ENCODE results near the gene CPA1.
"Not testable (repeated sequence)": the region's sequence is repeated elsewhere in the genome, so short reads cannot be mapped to it uniquely, and the experiment has no call there.

CPA1 gene

DNA sequence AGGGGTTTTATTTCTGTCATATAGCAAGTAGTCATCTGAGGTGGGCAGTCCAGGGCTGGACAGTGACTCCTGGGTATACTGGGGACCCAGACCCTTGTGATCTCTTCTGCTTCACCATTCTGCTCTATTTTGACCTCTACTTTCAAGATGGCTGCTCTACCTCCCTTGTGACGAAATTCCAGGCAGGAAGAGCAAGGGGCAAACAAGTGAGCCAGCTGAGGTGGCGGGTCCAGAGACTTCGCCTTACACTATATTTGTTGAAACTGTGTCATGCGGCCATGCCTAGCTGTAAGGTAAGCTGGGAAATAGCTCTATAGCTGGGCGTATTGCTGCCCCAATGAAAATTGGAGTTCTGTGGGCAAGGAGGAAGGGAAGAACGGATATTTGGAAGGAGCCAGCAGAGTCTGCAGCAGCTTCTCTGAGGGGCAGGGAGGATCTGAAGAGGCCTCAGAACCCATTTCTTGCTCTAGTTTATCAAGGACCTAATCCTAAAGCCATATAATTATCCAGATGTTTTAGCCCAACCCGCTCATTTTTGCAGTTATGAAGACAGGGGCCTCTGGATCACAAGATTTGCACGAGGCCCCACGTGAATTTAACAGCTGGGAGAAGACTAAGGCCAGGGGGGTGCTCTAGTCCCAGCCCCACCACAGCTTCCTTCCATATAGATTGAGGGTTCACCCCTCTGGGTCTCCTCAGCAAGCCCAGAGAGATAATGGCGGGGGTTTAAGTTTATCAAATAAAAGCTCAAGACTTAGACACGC, 7.7 kb upstream of the CPA1 start:
- H3K27me3 Mint-ChIP-seq (ENCODE audit: low read depth): no peaks in the 10 kb centered on the region
- H3K4me1 Mint-ChIP-seq: peaks cover 76% of the 10 kb centered on the region
- peaks cover 19% of the 10 kb centered on the region for H3K9me3 Mint-ChIP-seq
- TF ChIP-seq, protein P1, sequence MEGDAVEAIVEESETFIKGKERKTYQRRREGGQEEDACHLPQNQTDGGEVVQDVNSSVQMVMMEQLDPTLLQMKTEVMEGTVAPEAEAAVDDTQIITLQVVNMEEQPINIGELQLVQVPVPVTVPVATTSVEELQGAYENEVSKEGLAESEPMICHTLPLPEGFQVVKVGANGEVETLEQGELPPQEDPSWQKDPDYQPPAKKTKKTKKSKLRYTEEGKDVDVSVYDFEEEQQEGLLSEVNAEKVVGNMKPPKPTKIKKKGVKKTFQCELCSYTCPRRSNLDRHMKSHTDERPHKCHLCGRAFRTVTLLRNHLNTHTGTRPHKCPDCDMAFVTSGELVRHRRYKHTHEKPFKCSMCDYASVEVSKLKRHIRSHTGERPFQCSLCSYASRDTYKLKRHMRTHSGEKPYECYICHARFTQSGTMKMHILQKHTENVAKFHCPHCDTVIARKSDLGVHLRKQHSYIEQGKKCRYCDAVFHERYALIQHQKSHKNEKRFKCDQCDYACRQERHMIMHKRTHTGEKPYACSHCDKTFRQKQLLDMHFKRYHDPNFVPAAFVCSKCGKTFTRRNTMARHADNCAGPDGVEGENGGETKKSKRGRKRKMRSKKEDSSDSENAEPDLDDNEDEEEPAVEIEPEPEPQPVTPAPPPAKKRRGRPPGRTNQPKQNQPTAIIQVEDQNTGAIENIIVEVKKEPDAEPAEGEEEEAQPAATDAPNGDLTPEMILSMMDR (IDR thresholded peaks at IDR 0.05; ENCODE audit: unreplicated experiment in 3 of 3): no peak
- peaks cover 13% of the 10 kb centered on the region for H3K36me3 Mint-ChIP-seq (ENCODE audit: low read depth)
- H3K27ac Mint-ChIP-seq: peak overlapping the region; percentile 99 to 100 (median 100)
- H3K4me3 Mint-ChIP-seq: peak overlapping the region in 2 of 3 experiments; percentile 18 to 26

DNA sequence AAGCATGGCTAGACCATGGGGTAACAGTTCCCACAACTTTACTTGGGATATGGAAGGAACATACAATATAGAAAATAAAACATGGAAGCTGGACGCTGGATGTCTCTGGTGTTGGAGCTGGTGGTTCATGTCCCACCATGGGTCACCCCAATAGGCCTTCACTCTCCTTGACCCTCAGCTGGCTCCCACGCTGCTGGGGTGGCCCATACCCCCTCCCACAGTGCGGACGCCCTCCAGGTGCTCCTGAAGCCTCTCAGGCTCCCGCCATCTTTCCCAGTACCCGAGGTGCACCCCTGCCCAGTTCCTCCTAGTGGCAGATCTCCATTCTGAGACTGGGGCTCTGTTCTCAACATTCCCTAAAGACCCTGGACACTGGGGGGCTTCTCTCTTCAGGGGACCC, 5.8 kb upstream of the CPA1 start:
- peak overlapping the region in 2 of 3 experiments; percentile 24 to 29 for H3K4me3 Mint-ChIP-seq
- TF ChIP-seq, protein P1 (IDR thresholded peaks at IDR 0.05; ENCODE audit: unreplicated experiment in 3 of 3): no peak
- H3K9me3 Mint-ChIP-seq: peaks cover 21% of the 10 kb centered on the region
- H3K36me3 Mint-ChIP-seq (ENCODE audit: low read depth): peaks cover 13% of the 10 kb centered on the region
- H3K27me3 Mint-ChIP-seq (ENCODE audit: low read depth): no peaks in the 10 kb centered on the region
- H3K27ac Mint-ChIP-seq: peak overlapping the region; percentile 99 to 100 (median 100)
- peaks cover 68% of the 10 kb centered on the region for H3K4me1 Mint-ChIP-seq

DNA sequence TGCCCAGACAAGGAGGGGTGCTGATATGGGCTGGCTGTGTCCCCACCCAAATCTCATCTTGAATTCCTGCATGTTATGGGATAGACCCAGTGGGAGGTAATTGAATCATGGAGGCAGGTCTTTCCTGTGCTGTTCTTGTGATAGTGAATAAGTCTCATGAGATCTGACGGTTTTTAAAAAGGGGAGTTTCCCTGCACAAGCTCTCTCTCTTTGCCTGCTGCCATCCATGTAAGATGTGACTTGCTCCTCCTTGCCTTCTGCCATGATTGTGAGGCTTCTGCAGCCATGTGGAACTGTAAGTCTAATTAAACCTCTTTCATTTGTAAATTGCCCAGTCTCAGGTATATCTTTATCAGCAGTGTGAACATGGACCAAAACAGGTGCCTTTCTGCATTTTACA, 3.8 kb upstream of the CPA1 start:
- H3K9me3 Mint-ChIP-seq: peaks cover 21% of the 10 kb centered on the region
- peak overlapping the region; percentile 99 to 100 (median 99) for H3K27ac Mint-ChIP-seq
- peak overlapping the region in 1 of 3 experiments; percentile 46 for H3K4me3 Mint-ChIP-seq
- H3K36me3 Mint-ChIP-seq (ENCODE audit: low read depth): peaks cover 13% of the 10 kb centered on the region
- peaks cover 68% of the 10 kb centered on the region for H3K4me1 Mint-ChIP-seq
- H3K27me3 Mint-ChIP-seq (ENCODE audit: low read depth): not testable (repeated sequence)

DNA sequence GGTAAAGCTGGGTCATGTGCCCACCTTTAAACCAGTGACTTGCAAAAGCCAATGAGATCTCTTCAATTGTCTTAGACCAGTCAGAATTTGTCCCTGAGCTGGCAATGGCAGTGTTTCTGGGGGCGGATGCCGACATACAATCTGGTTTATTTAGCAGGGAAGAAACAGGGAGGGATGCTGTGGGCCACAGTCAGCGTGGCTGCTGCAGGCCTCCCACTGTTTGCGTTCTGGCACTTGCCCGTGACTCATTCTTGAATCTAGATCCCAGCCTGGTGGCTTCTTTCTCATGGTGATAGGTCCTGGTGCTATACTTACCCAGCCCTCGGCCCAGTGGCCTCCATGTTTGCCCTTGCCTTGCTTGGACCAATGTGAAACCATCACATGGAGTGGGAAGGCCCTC, 3.1 kb upstream of the CPA1 start:
- TF ChIP-seq, protein P1 (IDR thresholded peaks at IDR 0.05; ENCODE audit: unreplicated experiment in 3 of 3): no peak
- Mint-ChIP-seq H3K4me3 (no peak overlapping the region), H3K4me1 (peaks cover 62% of the 10 kb centered on the region), H3K27me3 (ENCODE audit: low read depth) (no peaks in the 10 kb centered on the region), H3K36me3 (ENCODE audit: low read depth) (peaks cover 11% of the 10 kb centered on the region), H3K27ac (peak overlapping the region; percentile 53 to 99 (median 99)), H3K9me3 (peaks cover 17% of the 10 kb centered on the region)

DNA sequence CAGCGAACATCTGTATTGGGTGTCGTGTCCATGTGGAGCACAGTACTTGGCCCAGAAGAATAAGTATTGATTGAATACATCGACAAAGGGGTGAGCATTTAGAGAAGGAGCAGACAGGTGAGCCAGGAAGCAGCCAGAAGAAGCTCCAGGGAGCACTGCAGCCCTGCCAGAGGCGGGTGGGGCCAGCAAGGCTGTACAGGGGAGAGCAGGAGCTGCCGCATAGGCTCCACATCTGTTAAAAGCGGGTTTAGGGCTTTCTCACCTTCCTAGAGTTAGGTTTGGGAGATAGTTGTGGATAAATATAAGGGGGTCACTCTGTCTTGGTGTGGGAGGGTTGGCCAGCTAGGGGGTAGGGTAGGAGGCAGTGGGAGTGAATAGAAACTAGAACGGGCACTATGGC, 1.3 kb upstream of the CPA1 start:
- H3K4me3 Mint-ChIP-seq: peak overlapping the region in 1 of 3 experiments; percentile 3
- peaks cover 17% of the 10 kb centered on the region for H3K9me3 Mint-ChIP-seq
- H3K27me3 Mint-ChIP-seq (ENCODE audit: low read depth): no peaks in the 10 kb centered on the region
- peaks cover 43% of the 10 kb centered on the region for H3K4me1 Mint-ChIP-seq
- TF ChIP-seq, protein P1 (IDR thresholded peaks at IDR 0.05; ENCODE audit: unreplicated experiment in 3 of 3): no peak
- peaks cover 11% of the 10 kb centered on the region for H3K36me3 Mint-ChIP-seq (ENCODE audit: low read depth)
- H3K27ac Mint-ChIP-seq: peak overlapping the region; percentile 77 to 99 (median 99)

DNA sequence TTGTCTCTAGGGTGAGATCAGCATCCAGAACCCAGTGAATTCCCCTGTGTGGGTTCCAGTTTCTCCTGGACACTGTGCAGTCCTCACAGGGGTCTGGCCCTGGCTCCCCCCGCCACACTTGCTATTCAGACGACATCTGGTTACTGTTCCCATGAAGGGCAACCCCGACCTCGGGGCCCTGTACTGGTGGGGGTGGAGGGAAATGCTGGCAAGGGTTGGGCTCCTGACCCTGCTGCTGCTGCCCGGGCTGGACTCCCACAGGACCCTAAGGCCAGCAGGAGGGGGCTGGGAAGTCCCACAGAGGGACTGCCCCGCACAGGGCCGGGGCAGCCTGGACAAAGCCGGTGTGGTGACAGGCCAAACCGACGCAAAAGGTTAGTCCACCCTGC, 768 bp upstream of the CPA1 start:
- H3K9me3 Mint-ChIP-seq: peaks cover 17% of the 10 kb centered on the region
- peaks cover 11% of the 10 kb centered on the region for H3K36me3 Mint-ChIP-seq (ENCODE audit: low read depth)

More for the DNA sequence above, 768 bp upstream of the CPA1 start:
- Mint-ChIP-seq H3K4me3 (no peak overlapping the region), H3K4me1 (peaks cover 38% of the 10 kb centered on the region), H3K27me3 (ENCODE audit: low read depth) (no peaks in the 10 kb centered on the region), H3K27ac (peak overlapping the region; percentile 91 to 99 (median 99))
- TF ChIP-seq, protein P1 (IDR thresholded peaks at IDR 0.05; ENCODE audit: unreplicated experiment in 3 of 3): no peak
